Glomerular visceral epithelial cell (primary cell): Measurements from ENCODE around the gene CNBD2.
"Not testable (repeated sequence)": the region's sequence is repeated elsewhere in the genome, so short reads cannot be mapped to it uniquely, and the experiment has no call there.

Source experiments
- DNase-seq: peaks from one replicate; pipeline ENCODE4 v3.0.0-alpha.2; 2016; ENCODE audit errors: extremely low spot score

Gene CNBD2

DNA sequence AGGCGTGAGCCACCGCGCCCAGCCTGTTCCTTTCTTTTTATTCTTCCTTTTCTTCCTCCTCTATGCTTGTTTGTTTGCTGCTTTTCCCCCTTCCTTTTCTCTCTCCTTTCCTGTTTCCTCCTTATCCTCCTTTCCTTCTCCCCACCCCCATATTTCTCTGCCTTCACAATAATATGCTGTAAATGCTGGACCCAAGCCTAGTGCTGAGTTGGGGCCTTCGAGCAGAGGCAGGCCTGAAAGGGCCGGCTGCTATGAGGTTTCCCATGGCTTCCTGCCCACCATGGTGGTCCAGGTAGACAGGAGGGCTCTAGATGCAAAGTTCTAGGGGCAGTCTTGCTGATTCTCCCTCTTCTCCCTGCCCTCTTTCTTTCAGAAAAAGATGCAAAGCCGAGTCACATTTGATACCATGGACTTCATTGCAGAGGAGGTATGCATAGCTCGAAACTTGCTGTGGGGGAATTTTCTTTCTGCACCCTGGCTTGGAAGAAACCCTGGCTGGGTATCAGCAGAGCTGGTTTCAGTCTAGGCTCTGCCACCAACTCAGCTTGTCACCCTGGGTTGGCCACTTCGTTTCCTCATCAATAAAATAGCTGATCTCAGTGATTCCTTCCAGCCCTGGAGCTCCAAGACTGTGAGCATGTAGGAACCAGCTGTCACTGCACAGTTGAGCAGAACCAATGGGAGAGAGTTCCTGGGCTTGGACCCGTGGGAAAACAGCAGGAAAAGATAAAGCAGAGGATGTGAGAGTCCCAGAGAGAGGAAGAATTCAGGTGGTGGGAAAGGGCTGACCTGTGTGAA lies 7.4 kb downstream of the CNBD2 start:
- no peak for DNase-seq

- DNase-seq = no peak
These were observed 9.7 kb downstream of the CNBD2 start for GRCh38 chr20:35978041-35978513.

DNA sequence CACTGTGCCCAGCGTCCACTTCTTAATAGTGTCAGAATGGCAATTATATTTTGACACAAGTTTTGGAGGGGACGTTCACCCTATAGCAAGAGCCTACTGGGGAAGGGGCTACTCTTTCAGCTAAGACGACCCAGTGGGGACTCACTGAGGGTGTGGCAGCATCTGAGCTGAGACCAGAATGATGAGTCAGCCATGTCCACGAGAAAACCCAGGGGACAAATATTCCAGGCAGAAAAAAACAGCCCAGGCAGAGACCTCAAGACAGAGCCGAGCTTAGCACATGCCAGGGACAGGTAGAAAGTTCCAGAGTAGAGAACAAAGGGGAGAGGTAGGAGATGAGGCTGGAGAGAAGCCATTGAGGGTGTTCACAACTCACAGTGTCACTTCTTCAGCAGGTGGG lies 11.2 kb downstream of the CNBD2 start:
- no peak for DNase-seq

- DNase-seq = no peak
These were observed 13.6 kb downstream of the CNBD2 start for GRCh38 chr20:35981969-35982368.

DNA sequence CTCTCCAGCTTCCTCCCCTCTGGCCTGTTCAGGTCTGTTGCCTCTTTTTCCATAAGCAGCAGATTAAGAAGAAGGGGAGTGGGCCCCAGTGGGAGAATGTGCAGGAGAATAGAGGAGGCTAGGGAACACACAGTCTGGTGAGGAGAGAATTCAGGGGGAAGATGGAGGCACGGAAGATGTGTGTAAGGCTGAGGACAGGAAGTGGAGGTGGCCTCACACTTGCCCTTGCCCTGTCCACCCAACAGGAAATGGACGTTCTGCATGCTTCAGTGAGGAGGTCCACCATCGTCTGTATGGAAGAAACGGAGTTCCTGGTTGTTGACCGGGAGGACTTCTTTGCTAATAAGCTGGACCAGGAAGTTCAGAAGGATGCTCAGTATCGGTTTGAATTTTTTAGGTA lies 16.0 kb downstream of the CNBD2 start:
- DNase-seq = no peak

DNA sequence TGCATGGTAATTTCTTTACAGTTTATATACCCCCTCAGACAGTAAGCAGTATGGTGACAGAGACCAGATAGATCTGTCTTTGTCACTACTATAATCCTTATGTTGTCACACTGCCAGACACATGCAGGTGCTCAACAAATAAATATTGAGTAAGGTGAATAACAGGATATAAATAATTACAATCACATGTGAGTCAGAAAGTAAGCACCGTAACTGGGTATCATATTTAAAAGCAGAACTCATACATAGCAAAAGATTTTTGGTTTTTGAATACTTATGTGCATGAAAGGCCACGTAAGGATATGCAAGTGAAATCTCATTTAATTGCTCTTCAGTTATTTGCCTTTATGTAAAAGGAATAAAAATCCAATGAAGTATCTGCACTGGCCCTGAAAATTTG lies 17.4 kb downstream of the CNBD2 start:
- no peak for DNase-seq

DNA sequence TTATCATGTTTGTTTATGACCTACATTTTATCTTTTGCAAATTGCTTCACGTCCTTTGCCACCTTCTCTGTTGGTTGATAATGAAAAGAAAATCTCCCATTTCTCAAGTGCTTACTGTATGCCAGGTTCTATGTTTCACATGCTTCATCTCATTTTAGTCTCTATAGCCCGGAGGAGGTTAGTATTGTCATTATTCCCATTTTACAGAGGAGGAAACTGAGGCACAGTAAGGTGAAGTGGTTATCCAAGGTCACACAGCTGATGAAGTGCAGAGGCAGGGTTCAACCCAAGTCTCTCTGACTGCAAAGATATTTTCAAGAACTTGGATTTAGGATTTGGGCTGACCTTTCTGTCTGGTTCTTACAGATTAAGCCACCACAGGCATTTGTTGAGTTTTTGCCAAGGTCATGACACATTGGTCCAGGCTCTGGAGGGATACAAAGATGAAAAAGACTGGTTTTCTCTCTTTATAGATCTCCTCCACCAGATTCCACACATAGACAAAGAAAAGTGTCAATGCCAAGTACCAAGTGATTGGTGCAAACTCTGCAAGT lies 20.6 kb downstream of the CNBD2 start:
- DNase-seq = no peak

DNA sequence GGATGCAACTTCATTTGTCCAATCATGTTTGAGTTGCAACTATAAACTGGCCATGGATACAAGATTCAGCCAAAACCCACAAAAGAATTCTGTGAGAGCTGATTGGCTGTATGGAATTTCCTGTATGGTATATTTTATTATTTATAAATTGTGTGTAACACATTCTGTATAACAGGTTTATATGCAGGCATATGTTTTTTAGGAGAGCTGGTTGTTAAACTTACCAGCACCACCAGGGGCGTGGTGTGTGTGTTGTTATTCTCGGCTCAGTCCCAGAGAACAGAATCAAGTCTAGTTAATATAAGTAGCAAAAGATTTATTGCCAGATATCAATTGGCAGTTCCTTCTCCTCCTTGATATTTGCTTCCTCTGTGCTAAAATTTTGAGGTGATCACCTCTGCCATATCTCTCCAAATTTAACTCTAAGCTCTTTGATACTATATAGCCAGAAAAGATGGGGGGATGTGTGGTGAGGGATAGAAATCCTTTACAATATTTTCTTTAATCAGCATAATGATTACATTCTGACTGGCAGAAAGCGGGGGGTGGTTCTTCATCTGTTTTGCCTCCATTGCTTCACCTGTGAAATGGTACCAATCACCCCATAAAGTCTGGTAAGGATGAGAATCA lies 22.9 kb downstream of the CNBD2 start:
- peak; percentile 43 for DNase-seq

- peak; percentile 78 for DNase-seq
These were observed 24.4 kb downstream of the CNBD2 start for GRCh38 chr20:35992713-35993335.

GRCh38 chr20:35994994-35995453 lies 26.6 kb downstream of the CNBD2 start:
- peak; percentile 90 for DNase-seq

- not testable (repeated sequence) for DNase-seq
These were observed 28.1 kb downstream of the CNBD2 start for GRCh38 chr20:35996492-35996891.

- DNase-seq = not testable (repeated sequence)
These were observed 32.9 kb downstream of the CNBD2 start for GRCh38 chr20:36001331-36001730.

GRCh38 chr20:36002855-36003254 lies 34.5 kb downstream of the CNBD2 start:
- no peak for DNase-seq

GRCh38 chr20:36004045-36004444 lies 35.7 kb downstream of the CNBD2 start:
- no peak for DNase-seq

DNA sequence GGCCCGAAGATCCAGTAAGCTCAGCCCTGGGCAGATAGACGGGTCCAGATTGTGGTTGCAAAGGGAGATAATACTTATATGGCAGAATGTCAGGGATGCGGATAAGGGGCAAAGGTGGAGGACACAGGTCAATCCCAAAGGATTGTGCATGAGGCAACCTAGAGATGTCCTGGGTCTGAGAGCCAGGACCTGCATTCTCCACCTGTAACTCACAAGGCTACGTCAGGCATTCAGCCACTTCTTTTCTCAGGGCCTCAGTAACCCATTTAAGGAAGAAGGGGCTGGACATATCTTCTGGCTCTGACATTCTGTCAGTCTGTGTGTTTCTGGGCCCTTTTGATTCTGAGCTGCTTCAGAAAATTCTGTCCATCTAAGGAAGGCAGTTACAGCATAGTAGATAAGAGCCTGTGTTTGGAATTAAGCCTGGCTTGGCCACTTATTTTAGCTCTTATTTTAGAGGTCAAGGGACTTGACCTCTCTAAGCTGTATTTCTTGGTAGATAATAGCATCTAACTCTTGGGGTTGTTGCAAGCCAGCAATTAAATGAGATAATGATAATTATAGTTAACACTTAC lies 40.2 kb downstream of the CNBD2 start:
- DNase-seq = no peak

DNA sequence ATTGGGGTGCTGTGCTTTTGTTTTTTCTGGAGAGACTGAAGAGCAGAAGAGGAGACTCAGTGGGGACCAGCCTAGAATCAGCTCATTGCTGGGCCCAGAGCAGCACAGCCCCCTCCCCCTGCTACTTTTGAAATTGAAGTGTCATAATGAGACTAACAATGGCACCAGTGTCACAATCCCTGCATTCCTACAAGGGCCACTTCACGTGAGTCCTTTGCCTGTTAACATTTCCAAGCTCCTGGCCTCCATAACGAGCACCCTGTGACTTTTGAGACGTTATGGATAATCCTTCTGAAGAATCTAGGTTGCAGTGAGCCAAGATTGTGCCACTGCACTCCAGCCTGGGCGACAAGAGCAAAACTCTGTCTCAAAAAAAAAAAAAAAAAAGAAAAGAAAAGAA lies 41.7 kb downstream of the CNBD2 start:
- DNase-seq = no peak

DNA sequence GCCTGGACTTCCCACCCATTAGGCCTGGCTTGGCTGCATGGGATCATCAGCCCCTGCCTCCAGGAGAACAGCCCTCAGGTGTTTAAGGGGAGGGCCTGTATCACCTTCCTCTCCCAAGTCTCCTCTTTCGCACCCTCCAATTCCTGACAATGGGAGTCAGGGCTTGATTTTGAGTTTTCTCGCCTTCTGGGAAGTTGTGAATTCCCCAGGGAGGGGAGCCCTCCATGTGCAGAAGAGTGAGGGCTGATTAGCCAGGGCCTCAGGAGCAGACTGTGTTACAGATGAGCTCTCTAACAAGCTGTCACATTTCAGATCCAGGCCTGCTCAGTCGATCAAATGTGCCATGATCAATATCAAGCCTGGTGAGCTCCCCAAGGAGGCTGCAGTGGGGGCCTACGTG lies 42.4 kb downstream of the CNBD2 start:
- DNase-seq = no peak

DNA sequence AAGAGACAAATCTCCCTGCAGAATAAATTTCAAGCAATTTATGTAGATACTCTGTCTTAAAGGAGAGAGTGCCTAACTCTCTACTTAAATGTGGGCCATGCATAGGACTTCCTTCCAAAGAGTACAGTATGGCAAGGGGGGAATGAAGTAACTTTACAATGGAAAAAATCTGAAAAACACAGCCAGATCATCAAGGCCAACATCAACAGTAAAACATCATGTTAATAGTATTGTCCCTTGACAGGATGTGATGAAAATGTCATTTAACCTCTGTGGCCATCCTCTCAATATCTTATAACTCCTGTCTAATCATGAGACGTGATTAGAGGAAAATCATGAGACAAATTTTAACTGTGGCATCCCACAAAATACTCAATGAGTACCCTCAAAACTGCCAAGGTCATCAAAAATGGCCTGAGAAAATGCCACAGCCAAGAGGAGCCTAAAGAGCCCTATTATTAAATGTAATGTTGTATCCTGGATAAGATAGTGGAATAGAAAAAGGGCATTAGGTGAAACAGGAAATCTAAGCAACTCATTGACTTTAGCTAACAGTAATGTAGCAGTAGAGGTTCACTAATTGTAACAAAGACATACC lies 47.5 kb downstream of the CNBD2 start:
- DNase-seq = no peak

- peak; percentile 96 for DNase-seq
These were observed 48.9 kb downstream of the CNBD2 start for GRCh38 chr20:36017048-36017951.

DNA sequence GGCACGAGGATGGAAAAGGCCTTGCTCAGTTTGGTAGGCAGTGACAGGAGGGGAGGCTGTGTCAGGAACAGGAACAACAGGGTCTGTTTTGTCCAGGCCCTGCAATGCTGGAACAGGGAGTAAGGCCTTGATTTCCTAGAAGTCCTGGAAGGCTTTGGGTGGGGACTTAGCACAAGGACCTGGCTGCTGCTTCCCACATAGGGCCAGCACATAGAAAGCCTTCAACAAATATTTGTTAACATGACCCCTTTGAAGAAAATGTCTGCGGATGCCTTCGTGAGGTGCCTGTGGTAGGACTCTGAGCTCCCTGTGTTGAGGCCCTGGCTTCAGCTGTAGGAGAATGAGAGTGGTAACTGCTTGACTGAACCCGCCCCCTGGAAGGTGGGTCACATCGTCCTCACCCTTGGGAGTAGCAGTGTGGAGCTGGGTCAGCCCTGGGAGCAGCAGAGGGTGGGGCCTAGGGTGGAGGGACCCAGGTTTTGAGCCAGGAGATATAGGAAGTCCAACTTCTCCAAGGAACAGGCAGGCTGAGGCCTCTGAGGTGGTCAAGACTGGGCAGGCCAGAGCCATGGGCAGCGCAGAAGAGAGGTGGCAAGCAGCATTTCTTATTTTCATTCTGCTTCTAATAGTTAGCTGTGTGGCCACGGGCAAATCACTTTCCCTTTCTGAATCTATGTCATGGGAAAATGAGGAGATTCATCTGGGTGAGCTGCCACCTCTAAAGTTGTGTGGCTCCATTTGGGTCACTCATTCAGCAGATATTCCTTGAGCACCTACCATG lies 50.0 kb downstream of the CNBD2 start:
- peak; percentile 38 for DNase-seq
